Liver (tissue), 9 donors: Measurements from ENCODE around the gene PPP6C. TPM values are rescaled to one million over a fixed set of nuclear protein-coding genes. Genes with fewer than 3 reads are reported as not detected.

Source experiments
- DNase-seq: peaks from one replicate; pipeline ENCODE4 v3.0.0-alpha.2; 2017; ENCODE audit warnings: low spot score
- H3K27ac ChIP-seq, 2 donors: one replicate each; pipeline ENCODE4 v1.7.0; 2013; ENCODE audit warnings: inconsistent platforms in 2 of 2, low read length in 2 of 2, control low read depth in 1 of 2, low read depth in 1 of 2, mild to moderate bottlenecking in 1 of 2
- H3K27me3 ChIP-seq, 4 donors: one replicate each; pipeline versions ENCODE4 v1.6.1 to v1.7.0; 2013; ENCODE audit warnings: low read length in 3 of 4, inconsistent platforms in 1 of 4, mild to moderate bottlenecking in 1 of 4, moderate library complexity in 1 of 4; ENCODE audit not compliant: control insufficient read depth in 4 of 4, insufficient read depth in 4 of 4
- H3K36me3 ChIP-seq, 4 donors: one replicate each; pipeline versions ENCODE4 v1.6.1 to v1.7.0; 2013; ENCODE audit warnings: low read length in 3 of 4, mild to moderate bottlenecking in 3 of 4, low read depth in 1 of 4, moderate library complexity in 1 of 4; ENCODE audit not compliant: control insufficient read depth in 4 of 4, insufficient read depth in 3 of 4
- H3K4me1 ChIP-seq, 4 donors: one replicate each; pipeline versions ENCODE4 v1.6.1 to v1.7.0; 2013; ENCODE audit warnings: low read length in 3 of 4, mild to moderate bottlenecking in 3 of 4, moderate library complexity in 1 of 4; ENCODE audit not compliant: control insufficient read depth in 4 of 4, insufficient read depth in 4 of 4
- H3K4me3 ChIP-seq, 3 donors: one replicate each; pipeline versions ENCODE4 v1.6.1 to v1.7.0; 2013; ENCODE audit warnings: low read length in 3 of 3, control low read depth in 1 of 3, low read depth in 1 of 3, mild to moderate bottlenecking in 1 of 3
- H3K9ac ChIP-seq, 2 donors: one replicate each; pipeline ENCODE4 v1.7.0; 2013; ENCODE audit warnings: low read length in 2 of 2, mild to moderate bottlenecking in 2 of 2, moderate library complexity in 2 of 2, control low read depth in 1 of 2, low read depth in 1 of 2
- H3K9me3 ChIP-seq, 4 donors: one replicate each; pipeline versions ENCODE4 v1.6.1 to v1.7.0; 2013; ENCODE audit warnings: low read length in 3 of 4; ENCODE audit not compliant: control insufficient read depth in 4 of 4
- EGR1 ChIP-seq, 2 donors: IDR thresholded peaks; 2 replicates each; pipeline ENCODE4 v1.6.1; 2016 to 2018; ENCODE audit warnings: antibody characterized with exemption in 2 of 2, low read depth in 2 of 2
- FOXA1 ChIP-seq: IDR thresholded peaks from 2 replicates; pipeline ENCODE4 v1.6.1; 2016; ENCODE audit warnings: antibody characterized with exemption
- FOXA2 ChIP-seq: IDR thresholded peaks from 2 replicates; pipeline ENCODE4 v1.6.1; 2016; ENCODE audit warnings: antibody characterized with exemption
- HNF4A ChIP-seq, 2 donors: conservative IDR thresholded peaks; 2 replicates each; pipeline ENCODE4 v1.6.1; 2016; ENCODE audit warnings: antibody characterized with exemption in 2 of 2, mild to moderate bottlenecking in 2 of 2
- HNF4G ChIP-seq: IDR thresholded peaks from 2 replicates; pipeline ENCODE4 v1.6.1; 2016; ENCODE audit warnings: antibody characterized with exemption
- JUND ChIP-seq, 2 donors: IDR thresholded peaks; 2 replicates each; pipeline ENCODE4 v1.6.1; 2016; ENCODE audit warnings: antibody characterized with exemption in 2 of 2
- NR2F2 ChIP-seq: IDR thresholded peaks from 2 replicates; pipeline ENCODE4 v1.6.1; 2016; ENCODE audit warnings: antibody characterized with exemption
- SP1 ChIP-seq: IDR thresholded peaks from 2 replicates; pipeline ENCODE4 v1.6.1; 2018; ENCODE audit warnings: antibody characterized with exemption, mild to moderate bottlenecking
- TAF1 ChIP-seq: conservative IDR thresholded peaks from 2 replicates; pipeline ENCODE4 v1.6.1; 2016; ENCODE audit warnings: antibody characterized with exemption, mild to moderate bottlenecking
- YY1 ChIP-seq: IDR thresholded peaks from 2 replicates; pipeline ENCODE4 v1.6.1; 2016; ENCODE audit warnings: antibody characterized with exemption, mild to moderate bottlenecking
- whole genome bisulfite sequencing: extraction: QIAGEN DNeasy Blood & Tissue Kit; methylation state at CpG from one replicate; pipeline ENCODE4 v1.1.7; 2013; 5-methylcytosine and 5-hydroxymethylcytosine counted together
- polyA plus RNA-seq, 2 donors: library from polyadenylated mRNA; stranded (reverse) in 1 of 2; unstranded in 1 of 2; fragments of 200-250 nt in 1 of 2; fragments of >200 nt in 1 of 2; fragmentation: Nextera tagmentation in 1 of 2; extraction: Ambion mirVana in 1 of 2; gene quantifications; one replicate each; pipeline versions ENCODE4 v1.2.1 to v1.2.3, GENCODE V29; 2013 to 2015
- total RNA-seq, 2 donors: library from RNA; depleted of rRNA; stranded (reverse); fragments of >200 nt; gene quantifications; one replicate each; pipeline ENCODE4 v1.2.3, GENCODE V29; 2014
- TF ChIP-seq, protein P1 (sequence below): IDR thresholded peaks from 2 replicates; pipeline ENCODE4 v1.6.1; 2016; ENCODE audit warnings: antibody characterized with exemption
- TF ChIP-seq, protein P2 (sequence below): IDR thresholded peaks from 2 replicates; pipeline ENCODE4 v1.6.1; 2016; ENCODE audit warnings: antibody characterized with exemption, mild to moderate bottlenecking
- TF ChIP-seq, protein P3 (sequence below): IDR thresholded peaks from 2 replicates; pipeline ENCODE4 v1.6.1; 2016; ENCODE audit warnings: antibody characterized with exemption
- TF ChIP-seq, protein P4 (sequence below): fragments of 150-350 bp; IDR thresholded peaks from 2 replicates; pipeline ENCODE4 v1.5.1; 2017; ENCODE audit warnings: improper control_type of control experiment, low read depth, low read length; ENCODE audit not compliant: missing input control
- TF ChIP-seq, protein P5 (sequence below): IDR thresholded peaks from 2 replicates; pipeline ENCODE4 v1.6.1; 2016; ENCODE audit warnings: antibody characterized with exemption
- donor health status: healthy.
- donor health status: healthy.
- donor health status: healthy.
- donor health status: healthy.
- donor health status: healthy.

Gene PPP6C
- total and polyA plus RNA-seq, 4 donors: 10.1 to 14.8 (median 12.2) TPM

DNA sequence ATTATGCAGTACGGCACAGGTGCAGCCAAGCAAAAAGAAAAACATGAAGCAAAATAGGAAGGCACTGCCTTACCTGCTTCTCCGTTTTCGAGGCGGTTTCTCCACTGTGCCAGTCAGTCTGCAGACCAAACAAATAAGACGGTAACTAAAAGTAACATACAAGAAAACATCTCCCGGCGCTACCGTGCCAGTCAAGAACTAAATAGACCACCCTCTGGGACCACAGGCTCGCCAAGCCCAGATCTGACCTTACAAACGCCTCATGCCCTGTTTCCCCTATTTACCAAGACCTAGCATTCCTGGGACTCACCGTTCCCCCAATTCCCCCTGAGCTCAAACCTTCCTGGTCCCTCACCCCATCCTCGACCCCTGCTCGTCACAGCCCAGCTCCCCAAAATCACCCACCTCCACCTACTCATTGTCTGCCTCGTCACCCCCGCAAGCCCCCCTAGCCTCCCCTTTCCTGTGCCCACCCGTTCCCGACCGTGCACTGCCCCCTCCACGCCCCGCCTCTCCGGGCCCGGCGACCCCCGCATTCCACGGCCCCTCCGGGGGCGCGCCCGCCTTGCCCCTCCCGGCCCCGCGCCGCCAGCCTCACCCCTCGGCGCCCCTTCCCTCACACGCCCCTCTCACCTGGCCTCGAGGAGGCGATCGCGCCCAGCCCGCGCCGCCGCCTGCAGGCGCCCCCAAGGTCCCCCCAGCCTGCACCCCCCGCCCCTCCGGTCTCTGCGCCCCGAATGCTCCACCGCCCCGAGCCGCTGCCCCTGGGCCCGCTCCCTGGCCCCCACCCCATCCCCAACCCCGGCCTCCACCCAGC is 46.8 kb downstream of the PPP6C start:
- peaks cover 5 to 17% (median 11%) of the 10 kb centered on the region in 4 donors for H3K4me1 ChIP-seq
- H3K4me3 ChIP-seq: peak overlapping the region; percentile 67 to 100 (median 75)
- H3K36me3 ChIP-seq: peaks cover 0 to 2% (median 0%) of the 10 kb centered on the region in 4 donors
- no peaks in the 10 kb centered on the region for H3K9me3 ChIP-seq
- H3K27ac ChIP-seq: no peak overlapping the region
- TF ChIP-seq HNF4A (conservative IDR thresholded peaks at IDR 0.05): no peak
- TF ChIP-seq FOXA2: no peak
- no peak for TF ChIP-seq SP1
- no peak for TF ChIP-seq YY1
- no peak for TF ChIP-seq HNF4G
- TF ChIP-seq, protein P1, sequence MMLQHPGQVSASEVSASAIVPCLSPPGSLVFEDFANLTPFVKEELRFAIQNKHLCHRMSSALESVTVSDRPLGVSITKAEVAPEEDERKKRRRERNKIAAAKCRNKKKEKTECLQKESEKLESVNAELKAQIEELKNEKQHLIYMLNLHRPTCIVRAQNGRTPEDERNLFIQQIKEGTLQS: no peak
- TF ChIP-seq FOXA1: no peak
- no peak for DNase-seq
- 2% methylated on average over 54 of the region's 54 CpGs for WGBS
- peak overlapping the region; percentile 54 to 61 for H3K9ac ChIP-seq
- no peaks in the 10 kb centered on the region for H3K27me3 ChIP-seq

DNA sequence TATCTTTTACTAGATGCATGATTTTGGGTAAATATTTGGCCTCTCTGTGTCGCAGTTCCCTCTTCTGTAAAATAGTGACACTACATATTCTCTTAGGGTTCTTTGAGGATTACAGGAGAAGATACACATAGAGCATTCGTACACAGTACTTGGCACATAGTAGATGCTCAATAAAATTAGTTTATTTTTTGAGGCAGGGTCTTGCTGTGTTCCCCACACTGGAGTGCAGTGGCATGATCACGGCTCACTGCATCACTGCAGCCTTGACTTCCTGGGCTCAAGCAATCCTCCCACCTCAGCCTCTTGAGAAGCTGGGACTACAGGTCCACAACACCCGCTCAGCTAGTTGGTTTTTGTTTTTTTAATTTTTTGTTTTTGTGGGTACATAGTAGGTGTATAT is 47.9 kb downstream of the PPP6C start:
- 74% methylated on average over 4 of the region's 4 CpGs for WGBS
- peaks cover 4 to 16% (median 11%) of the 10 kb centered on the region in 4 donors for H3K4me1 ChIP-seq
- TF ChIP-seq YY1 (no peak), EGR1 (IDR thresholded peaks at IDR 0.05; ENCODE audit: low read depth in 2 of 2) (no peak), JUND (IDR thresholded peaks at IDR 0.05) (no peak), HNF4A (conservative IDR thresholded peaks at IDR 0.05) (no peak), FOXA2 (no peak), NR2F2 (no peak), SP1 (no peak), TAF1 (no peak)
- TF ChIP-seq, protein P2, sequence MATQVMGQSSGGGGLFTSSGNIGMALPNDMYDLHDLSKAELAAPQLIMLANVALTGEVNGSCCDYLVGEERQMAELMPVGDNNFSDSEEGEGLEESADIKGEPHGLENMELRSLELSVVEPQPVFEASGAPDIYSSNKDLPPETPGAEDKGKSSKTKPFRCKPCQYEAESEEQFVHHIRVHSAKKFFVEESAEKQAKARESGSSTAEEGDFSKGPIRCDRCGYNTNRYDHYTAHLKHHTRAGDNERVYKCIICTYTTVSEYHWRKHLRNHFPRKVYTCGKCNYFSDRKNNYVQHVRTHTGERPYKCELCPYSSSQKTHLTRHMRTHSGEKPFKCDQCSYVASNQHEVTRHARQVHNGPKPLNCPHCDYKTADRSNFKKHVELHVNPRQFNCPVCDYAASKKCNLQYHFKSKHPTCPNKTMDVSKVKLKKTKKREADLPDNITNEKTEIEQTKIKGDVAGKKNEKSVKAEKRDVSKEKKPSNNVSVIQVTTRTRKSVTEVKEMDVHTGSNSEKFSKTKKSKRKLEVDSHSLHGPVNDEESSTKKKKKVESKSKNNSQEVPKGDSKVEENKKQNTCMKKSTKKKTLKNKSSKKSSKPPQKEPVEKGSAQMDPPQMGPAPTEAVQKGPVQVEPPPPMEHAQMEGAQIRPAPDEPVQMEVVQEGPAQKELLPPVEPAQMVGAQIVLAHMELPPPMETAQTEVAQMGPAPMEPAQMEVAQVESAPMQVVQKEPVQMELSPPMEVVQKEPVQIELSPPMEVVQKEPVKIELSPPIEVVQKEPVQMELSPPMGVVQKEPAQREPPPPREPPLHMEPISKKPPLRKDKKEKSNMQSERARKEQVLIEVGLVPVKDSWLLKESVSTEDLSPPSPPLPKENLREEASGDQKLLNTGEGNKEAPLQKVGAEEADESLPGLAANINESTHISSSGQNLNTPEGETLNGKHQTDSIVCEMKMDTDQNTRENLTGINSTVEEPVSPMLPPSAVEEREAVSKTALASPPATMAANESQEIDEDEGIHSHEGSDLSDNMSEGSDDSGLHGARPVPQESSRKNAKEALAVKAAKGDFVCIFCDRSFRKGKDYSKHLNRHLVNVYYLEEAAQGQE: no peak
- TF ChIP-seq, protein P3, sequence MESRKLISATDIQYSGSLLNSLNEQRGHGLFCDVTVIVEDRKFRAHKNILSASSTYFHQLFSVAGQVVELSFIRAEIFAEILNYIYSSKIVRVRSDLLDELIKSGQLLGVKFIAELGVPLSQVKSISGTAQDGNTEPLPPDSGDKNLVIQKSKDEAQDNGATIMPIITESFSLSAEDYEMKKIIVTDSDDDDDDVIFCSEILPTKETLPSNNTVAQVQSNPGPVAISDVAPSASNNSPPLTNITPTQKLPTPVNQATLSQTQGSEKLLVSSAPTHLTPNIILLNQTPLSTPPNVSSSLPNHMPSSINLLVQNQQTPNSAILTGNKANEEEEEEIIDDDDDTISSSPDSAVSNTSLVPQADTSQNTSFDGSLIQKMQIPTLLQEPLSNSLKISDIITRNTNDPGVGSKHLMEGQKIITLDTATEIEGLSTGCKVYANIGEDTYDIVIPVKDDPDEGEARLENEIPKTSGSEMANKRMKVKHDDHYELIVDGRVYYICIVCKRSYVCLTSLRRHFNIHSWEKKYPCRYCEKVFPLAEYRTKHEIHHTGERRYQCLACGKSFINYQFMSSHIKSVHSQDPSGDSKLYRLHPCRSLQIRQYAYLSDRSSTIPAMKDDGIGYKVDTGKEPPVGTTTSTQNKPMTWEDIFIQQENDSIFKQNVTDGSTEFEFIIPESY: no peak
- TF ChIP-seq, protein P4, sequence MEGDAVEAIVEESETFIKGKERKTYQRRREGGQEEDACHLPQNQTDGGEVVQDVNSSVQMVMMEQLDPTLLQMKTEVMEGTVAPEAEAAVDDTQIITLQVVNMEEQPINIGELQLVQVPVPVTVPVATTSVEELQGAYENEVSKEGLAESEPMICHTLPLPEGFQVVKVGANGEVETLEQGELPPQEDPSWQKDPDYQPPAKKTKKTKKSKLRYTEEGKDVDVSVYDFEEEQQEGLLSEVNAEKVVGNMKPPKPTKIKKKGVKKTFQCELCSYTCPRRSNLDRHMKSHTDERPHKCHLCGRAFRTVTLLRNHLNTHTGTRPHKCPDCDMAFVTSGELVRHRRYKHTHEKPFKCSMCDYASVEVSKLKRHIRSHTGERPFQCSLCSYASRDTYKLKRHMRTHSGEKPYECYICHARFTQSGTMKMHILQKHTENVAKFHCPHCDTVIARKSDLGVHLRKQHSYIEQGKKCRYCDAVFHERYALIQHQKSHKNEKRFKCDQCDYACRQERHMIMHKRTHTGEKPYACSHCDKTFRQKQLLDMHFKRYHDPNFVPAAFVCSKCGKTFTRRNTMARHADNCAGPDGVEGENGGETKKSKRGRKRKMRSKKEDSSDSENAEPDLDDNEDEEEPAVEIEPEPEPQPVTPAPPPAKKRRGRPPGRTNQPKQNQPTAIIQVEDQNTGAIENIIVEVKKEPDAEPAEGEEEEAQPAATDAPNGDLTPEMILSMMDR: no peak
- TF ChIP-seq, protein P5, sequence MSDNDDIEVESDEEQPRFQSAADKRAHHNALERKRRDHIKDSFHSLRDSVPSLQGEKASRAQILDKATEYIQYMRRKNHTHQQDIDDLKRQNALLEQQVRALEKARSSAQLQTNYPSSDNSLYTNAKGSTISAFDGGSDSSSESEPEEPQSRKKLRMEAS: no peak
- TF ChIP-seq, protein P1: no peak
- no peak overlapping the region for H3K4me3 ChIP-seq
- DNase-seq: no peak
- no peaks in the 10 kb centered on the region for H3K27me3 ChIP-seq
- H3K9me3 ChIP-seq: no peaks in the 10 kb centered on the region
- peaks cover 0 to 2% (median 0%) of the 10 kb centered on the region in 4 donors for H3K36me3 ChIP-seq
- no peak overlapping the region for H3K9ac ChIP-seq
- no peak overlapping the region for H3K27ac ChIP-seq
